HG03442 (cell line): ENCODE measurements around the gene GTF3A.
"Not testable (repeated sequence)": the region's sequence is repeated elsewhere in the genome, so short reads cannot be mapped to it uniquely, and the experiment has no call there.

Source experiments
- ATAC-seq: cut with Tn5 transposase; IDR thresholded peaks from one replicate; pipeline ENCODE4 v1.9.1; 2021; ENCODE audit warnings: mild to moderate bottlenecking, moderate library complexity; ENCODE audit not compliant: unreplicated experiment

GTF3A gene

GRCh38 chr13:27424246-27425157 is at the start of gene GTF3A:
Gene GTF3A (plus strand): TSS chr13:27424619.
- peak; percentile 67 for ATAC-seq

- ATAC-seq = no peak
Measured at GRCh38 chr13:27374650-27375049, 49.8 kb upstream of the GTF3A start.

GRCh38 chr13:27375686-27376326 is 48.6 kb upstream of the GTF3A start:
- ATAC-seq = no peak

GRCh38 chr13:27379126-27379525 is 45.3 kb upstream of the GTF3A start:
- no peak for ATAC-seq

- ATAC-seq = no peak
Measured at GRCh38 chr13:27379694-27380641, 44.5 kb upstream of the GTF3A start.

GRCh38 chr13:27381601-27382000 is 42.8 kb upstream of the GTF3A start:
- no peak for ATAC-seq

GRCh38 chr13:27383104-27383921 is 41.1 kb upstream of the GTF3A start:
- ATAC-seq = no peak

- no peak for ATAC-seq
Measured at GRCh38 chr13:27384285-27384684, 40.1 kb upstream of the GTF3A start.

GRCh38 chr13:27388241-27388640 is 36.2 kb upstream of the GTF3A start:
- no peak for ATAC-seq

- ATAC-seq = no peak
Measured at GRCh38 chr13:27389891-27390290, 34.5 kb upstream of the GTF3A start.

GRCh38 chr13:27391471-27391870 is 32.9 kb upstream of the GTF3A start:
- ATAC-seq = no peak

GRCh38 chr13:27393101-27393500 is 31.3 kb upstream of the GTF3A start:
- no peak for ATAC-seq

GRCh38 chr13:27395007-27395510 is 29.4 kb upstream of the GTF3A start:
- no peak for ATAC-seq

GRCh38 chr13:27396252-27396846 is 28.1 kb upstream of the GTF3A start:
- no peak for ATAC-seq

- ATAC-seq = no peak
Measured at GRCh38 chr13:27398360-27398759, 26.1 kb upstream of the GTF3A start.

- not testable (repeated sequence) for ATAC-seq
Measured at GRCh38 chr13:27400405-27400804, 24.0 kb upstream of the GTF3A start.

- ATAC-seq = no peak
Measured at GRCh38 chr13:27401210-27401609, 23.2 kb upstream of the GTF3A start.

GRCh38 chr13:27403203-27403678 is 21.2 kb upstream of the GTF3A start:
- no peak for ATAC-seq

- ATAC-seq = no peak
Measured at GRCh38 chr13:27403727-27404385, 20.6 kb upstream of the GTF3A start.
